SK-N-SH (cell line): Measurements from ENCODE around the gene CACNA1G.

ENCODE experiments used
- EP300 ChIP-seq, 2 experiments: IDR thresholded peaks; 2 replicates each; pipeline versions ENCODE4 v1.4.0 to v1.6.1; 2012; ENCODE audit warnings: borderline replicate concordance in 1 of 2, low read depth in 1 of 2, low read length in 1 of 2
- EZH2phosphoT487 ChIP-seq: fragments of 200-600 bp; sonication (generic); IDR thresholded peaks from 2 replicates; pipeline ENCODE4 v1.6.1; 2017; ENCODE audit warnings: low read depth, mixed run types, mild to moderate bottlenecking, antibody characterized with exemption, moderate library complexity, borderline replicate concordance
- MXI1 ChIP-seq: IDR thresholded peaks from 2 replicates; pipeline ENCODE4 v1.6.1; 2012; ENCODE audit warnings: mild to moderate bottlenecking, low read depth, low read length, improper control_type of control experiment
- NRF1 ChIP-seq: IDR thresholded peaks from 2 replicates; pipeline ENCODE4 v1.6.1; 2012; ENCODE audit warnings: low read depth, mild to moderate bottlenecking, low read length
- POLR2AphosphoS5 ChIP-seq: IDR thresholded peaks from 2 replicates; pipeline ENCODE4 v1.6.1; 2012; ENCODE audit warnings: low read depth, low read length
- RFX5 ChIP-seq: IDR thresholded peaks from 2 replicates; pipeline ENCODE4 v1.6.1; 2012; ENCODE audit warnings: mild to moderate bottlenecking, improper control_type of control experiment, low read length
- TCF12 ChIP-seq: IDR thresholded peaks from 2 replicates; pipeline ENCODE4 v1.4.0; 2012
- TF ChIP-seq, protein P1 (sequence below): fragments of 200-600 bp; sonication (generic); IDR thresholded peaks from 2 replicates; pipeline ENCODE4 v1.6.1; 2017; ENCODE audit warnings: antibody characterized with exemption, mild to moderate bottlenecking, moderate library complexity
- TF ChIP-seq, protein P2 (sequence below): fragments of 150-350 bp; IDR thresholded peaks from 2 replicates; pipeline ENCODE4 v1.6.1; 2017; ENCODE audit warnings: antibody characterized with exemption, low read length, low read depth, borderline replicate concordance

DNA sequence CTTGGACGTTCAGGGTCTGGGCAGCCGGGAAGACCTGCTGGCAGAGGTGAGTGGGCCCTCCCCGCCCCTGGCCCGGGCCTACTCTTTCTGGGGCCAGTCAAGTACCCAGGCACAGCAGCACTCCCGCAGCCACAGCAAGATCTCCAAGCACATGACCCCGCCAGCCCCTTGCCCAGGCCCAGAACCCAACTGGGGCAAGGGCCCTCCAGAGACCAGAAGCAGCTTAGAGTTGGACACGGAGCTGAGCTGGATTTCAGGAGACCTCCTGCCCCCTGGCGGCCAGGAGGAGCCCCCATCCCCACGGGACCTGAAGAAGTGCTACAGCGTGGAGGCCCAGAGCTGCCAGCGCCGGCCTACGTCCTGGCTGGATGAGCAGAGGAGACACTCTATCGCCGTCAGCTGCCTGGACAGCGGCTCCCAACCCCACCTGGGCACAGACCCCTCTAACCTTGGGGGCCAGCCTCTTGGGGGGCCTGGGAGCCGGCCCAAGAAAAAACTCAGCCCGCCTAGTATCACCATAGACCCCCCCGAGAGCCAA lies 65.6 kb downstream of the CACNA1G start:
- TF ChIP-seq EP300 (IDR thresholded peaks at IDR 0.05; ENCODE audit: borderline replicate concordance in 1 of 2, low read depth in 1 of 2, low read length in 1 of 2) (no peak), POLR2AphosphoS5 (no peak), NRF1 (0 out of 2 replicates have a peak, but pooled peaks have one; percentile 27), RFX5 (no peak), MXI1 (no peak), TCF12 (no peak), EZH2phosphoT487 (no peak)
- TF ChIP-seq, protein P1, sequence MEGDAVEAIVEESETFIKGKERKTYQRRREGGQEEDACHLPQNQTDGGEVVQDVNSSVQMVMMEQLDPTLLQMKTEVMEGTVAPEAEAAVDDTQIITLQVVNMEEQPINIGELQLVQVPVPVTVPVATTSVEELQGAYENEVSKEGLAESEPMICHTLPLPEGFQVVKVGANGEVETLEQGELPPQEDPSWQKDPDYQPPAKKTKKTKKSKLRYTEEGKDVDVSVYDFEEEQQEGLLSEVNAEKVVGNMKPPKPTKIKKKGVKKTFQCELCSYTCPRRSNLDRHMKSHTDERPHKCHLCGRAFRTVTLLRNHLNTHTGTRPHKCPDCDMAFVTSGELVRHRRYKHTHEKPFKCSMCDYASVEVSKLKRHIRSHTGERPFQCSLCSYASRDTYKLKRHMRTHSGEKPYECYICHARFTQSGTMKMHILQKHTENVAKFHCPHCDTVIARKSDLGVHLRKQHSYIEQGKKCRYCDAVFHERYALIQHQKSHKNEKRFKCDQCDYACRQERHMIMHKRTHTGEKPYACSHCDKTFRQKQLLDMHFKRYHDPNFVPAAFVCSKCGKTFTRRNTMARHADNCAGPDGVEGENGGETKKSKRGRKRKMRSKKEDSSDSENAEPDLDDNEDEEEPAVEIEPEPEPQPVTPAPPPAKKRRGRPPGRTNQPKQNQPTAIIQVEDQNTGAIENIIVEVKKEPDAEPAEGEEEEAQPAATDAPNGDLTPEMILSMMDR: peak; percentile 96
- TF ChIP-seq, protein P2, sequence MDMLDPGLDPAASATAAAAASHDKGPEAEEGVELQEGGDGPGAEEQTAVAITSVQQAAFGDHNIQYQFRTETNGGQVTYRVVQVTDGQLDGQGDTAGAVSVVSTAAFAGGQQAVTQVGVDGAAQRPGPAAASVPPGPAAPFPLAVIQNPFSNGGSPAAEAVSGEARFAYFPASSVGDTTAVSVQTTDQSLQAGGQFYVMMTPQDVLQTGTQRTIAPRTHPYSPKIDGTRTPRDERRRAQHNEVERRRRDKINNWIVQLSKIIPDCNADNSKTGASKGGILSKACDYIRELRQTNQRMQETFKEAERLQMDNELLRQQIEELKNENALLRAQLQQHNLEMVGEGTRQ: no peak
